B cell (primary cell): Measurements from ENCODE around the gene TADA2A. TPM values are rescaled to one million over a fixed set of nuclear protein-coding genes. Genes with fewer than 3 reads are reported as not detected.

Experiments
- polyA plus RNA-seq: library from polyadenylated mRNA; depleted of rRNA; stranded (reverse); fragments of >200 nt; gene quantifications from 2 replicates; pipeline ENCODE4 v1.2.3, GENCODE V29; 2012
- total RNA-seq, 2 donors: library from RNA; stranded (reverse); fragments of 120-200 nt in 1 of 2; gene quantifications; 1 replicate in 1 of 2; 2 replicates in 1 of 2; pipeline versions ENCODE4 v1.2.3 to v1.2.4, GENCODE V29; 2013 to 2022

TADA2A gene
- total and polyA plus RNA-seq, 2 donors (not counting 1 experiment from before 2014, with no cell fraction given), result 10.9 to 43.3 TPM

Other genes starting within 250 kb of the TADA2A start
- not detected in 2 replicates for gene C17orf78, start 30.9 kb upstream of the TADA2A start, total RNA-seq
- gene C17orf78, start 30.9 kb upstream of the TADA2A start, polyA plus RNA-seq, result not detected in 2 replicates
- gene ACACA, start 50 bp upstream of the TADA2A start, total RNA-seq, result 26.2 and 29.2 TPM in 2 replicates
- 4.8 and 5.5 TPM in 2 replicates for gene ACACA, start 50 bp upstream of the TADA2A start, polyA plus RNA-seq
- gene DUSP14, start 83.0 kb downstream of the TADA2A start, total RNA-seq, result 4.9 and 5.1 TPM in 2 replicates
- gene DUSP14, start 83.0 kb downstream of the TADA2A start, polyA plus RNA-seq, result 1.9 and 3.1 TPM in 2 replicates
- 113 and 115 TPM in 2 replicates for gene SYNRG, start 202.5 kb downstream of the TADA2A start, total RNA-seq
- 27.1 and 31.8 TPM in 2 replicates for gene SYNRG, start 202.5 kb downstream of the TADA2A start, polyA plus RNA-seq
- 33.0 and 38.2 TPM in 2 replicates for gene DDX52, start 236.6 kb downstream of the TADA2A start, total RNA-seq
- 5.7 and 6.5 TPM in 2 replicates for gene DDX52, start 236.6 kb downstream of the TADA2A start, polyA plus RNA-seq